ENCODE results near the gene DHRS1.
A peak's percentile ranks its signal among the peaks of the same experiment; 100 is the strongest.

Gene DHRS1

DNA sequence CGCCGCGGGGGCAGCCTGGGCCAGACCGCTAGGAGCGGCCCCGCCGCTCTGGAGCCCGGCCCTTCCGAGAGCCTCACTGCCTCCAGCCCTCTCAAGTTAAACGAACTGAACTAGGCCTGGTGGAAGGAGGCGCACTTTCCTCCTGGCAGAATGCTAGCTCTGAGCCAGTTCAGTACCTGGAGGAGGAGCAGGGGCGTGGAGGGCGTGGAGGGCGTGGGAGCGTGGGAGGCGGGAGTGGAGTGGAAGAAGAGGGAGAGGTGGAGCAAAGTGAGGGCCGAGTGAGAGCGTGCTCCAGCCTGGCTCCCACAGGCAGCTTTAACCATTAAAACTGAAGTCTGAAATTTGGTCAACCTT lies 17.0 kb upstream of the DHRS1 start:
- no peaks in the 10 kb centered on the region for H3K9me3 Mint-ChIP-seq
- H3K27me3 Mint-ChIP-seq = peaks cover 22% of the 10 kb centered on the region
- no peak for ATAC-seq
- peaks cover 27% of the 10 kb centered on the region for H3K4me1 Mint-ChIP-seq
- H3K4me3 Mint-ChIP-seq = no peak overlapping the region
- no peak overlapping the region for H3K27ac Mint-ChIP-seq
- peaks cover 4% of the 10 kb centered on the region for H3K36me3 Mint-ChIP-seq

GRCh38 chr14:24315807-24316596 lies 16.4 kb upstream of the DHRS1 start:
- H3K27ac Mint-ChIP-seq = no peak overlapping the region
- peaks cover 22% of the 10 kb centered on the region for H3K27me3 Mint-ChIP-seq
- peak; percentile 11 for ATAC-seq
- no peaks in the 10 kb centered on the region for H3K9me3 Mint-ChIP-seq
- no peak overlapping the region for H3K4me3 Mint-ChIP-seq
- H3K36me3 Mint-ChIP-seq = peaks cover 4% of the 10 kb centered on the region
- H3K4me1 Mint-ChIP-seq = peaks cover 30% of the 10 kb centered on the region

DNA sequence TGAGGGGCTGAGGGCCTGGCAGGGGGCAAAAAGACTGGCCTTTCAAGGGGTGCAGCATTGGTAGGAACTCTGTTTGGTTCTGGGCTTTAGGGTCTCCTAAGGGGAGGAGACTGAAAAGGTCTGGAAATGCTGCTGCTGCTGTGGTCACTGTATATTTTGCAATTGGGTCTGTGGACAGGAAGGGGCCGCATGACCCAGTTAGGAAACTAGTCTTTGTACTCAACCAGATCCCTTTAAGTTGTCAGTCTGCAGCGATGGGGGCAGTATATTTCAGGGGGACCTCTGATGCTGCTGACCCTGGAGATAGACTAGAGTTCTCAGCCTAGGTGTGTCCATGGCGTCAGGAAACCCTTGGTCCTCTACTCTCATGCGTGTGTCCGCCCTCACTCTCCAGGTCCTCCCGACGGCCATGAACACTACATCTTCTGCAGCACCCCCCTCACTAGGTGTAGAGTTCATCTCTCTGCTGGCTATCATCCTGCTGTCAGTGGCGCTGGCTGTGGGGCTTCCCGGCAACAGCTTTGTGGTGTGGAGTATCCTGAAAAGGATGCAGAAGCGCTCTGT lies 15.7 kb upstream of the DHRS1 start:
- H3K27ac Mint-ChIP-seq = no peak overlapping the region
- peaks cover 20% of the 10 kb centered on the region for H3K27me3 Mint-ChIP-seq
- no peak overlapping the region for H3K4me3 Mint-ChIP-seq
- no peaks in the 10 kb centered on the region for H3K9me3 Mint-ChIP-seq
- peaks cover 4% of the 10 kb centered on the region for H3K36me3 Mint-ChIP-seq
- H3K4me1 Mint-ChIP-seq = peaks cover 33% of the 10 kb centered on the region
- ATAC-seq = no peak

DNA sequence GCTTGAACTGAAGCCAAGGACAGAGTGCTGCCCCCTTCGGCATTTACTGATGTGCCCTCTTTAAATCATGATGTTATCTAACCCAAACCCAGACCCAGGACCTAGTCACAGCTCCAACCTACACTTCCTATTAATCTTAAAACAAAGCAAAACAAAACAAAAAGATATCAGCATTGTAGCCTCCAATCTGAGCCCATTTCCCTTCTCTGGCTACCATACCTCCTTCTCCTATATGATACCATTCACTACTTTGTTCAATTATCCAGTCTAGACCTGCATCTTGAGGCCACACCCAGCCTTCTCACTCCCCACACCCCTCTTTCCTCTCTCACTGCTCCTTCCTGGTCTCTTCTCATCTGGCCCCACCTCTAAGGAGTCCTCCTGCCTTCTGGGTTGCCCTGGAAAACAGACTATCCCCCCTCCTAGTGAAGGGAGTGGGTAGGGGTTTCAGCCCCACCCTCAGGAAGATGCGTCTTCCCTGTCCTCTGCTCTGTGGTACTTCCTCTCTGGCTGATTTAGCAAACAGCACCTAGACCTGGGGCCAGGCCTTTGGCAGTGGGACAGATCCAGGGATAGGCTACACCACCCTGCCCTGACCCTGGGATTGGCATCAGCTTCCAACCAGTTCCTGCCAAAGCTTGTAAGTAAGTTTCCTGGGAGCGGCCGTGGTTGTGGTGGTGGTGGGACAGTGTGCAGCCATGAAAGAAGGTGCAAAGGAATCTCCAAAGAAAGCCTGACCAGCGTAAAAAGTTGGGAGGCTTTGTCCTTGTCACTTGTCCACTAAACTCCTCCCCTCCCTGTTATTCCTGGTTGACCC lies 15.0 kb upstream of the DHRS1 start:
- H3K4me1 Mint-ChIP-seq = peaks cover 40% of the 10 kb centered on the region
- no peak overlapping the region for H3K4me3 Mint-ChIP-seq
- peaks cover 13% of the 10 kb centered on the region for H3K27me3 Mint-ChIP-seq
- peak overlapping the region; percentile 26 for H3K27ac Mint-ChIP-seq
- ATAC-seq = no peak
- H3K9me3 Mint-ChIP-seq = no peaks in the 10 kb centered on the region
- H3K36me3 Mint-ChIP-seq = peaks cover 4% of the 10 kb centered on the region

GRCh38 chr14:24313913-24314312 lies 14.3 kb upstream of the DHRS1 start:
- peaks cover 47% of the 10 kb centered on the region for H3K4me1 Mint-ChIP-seq
- no peak overlapping the region for H3K27ac Mint-ChIP-seq
- peaks cover 6% of the 10 kb centered on the region for H3K27me3 Mint-ChIP-seq
- H3K9me3 Mint-ChIP-seq = no peaks in the 10 kb centered on the region
- no peak for ATAC-seq
- peaks cover 11% of the 10 kb centered on the region for H3K36me3 Mint-ChIP-seq
- no peak overlapping the region for H3K4me3 Mint-ChIP-seq

DNA sequence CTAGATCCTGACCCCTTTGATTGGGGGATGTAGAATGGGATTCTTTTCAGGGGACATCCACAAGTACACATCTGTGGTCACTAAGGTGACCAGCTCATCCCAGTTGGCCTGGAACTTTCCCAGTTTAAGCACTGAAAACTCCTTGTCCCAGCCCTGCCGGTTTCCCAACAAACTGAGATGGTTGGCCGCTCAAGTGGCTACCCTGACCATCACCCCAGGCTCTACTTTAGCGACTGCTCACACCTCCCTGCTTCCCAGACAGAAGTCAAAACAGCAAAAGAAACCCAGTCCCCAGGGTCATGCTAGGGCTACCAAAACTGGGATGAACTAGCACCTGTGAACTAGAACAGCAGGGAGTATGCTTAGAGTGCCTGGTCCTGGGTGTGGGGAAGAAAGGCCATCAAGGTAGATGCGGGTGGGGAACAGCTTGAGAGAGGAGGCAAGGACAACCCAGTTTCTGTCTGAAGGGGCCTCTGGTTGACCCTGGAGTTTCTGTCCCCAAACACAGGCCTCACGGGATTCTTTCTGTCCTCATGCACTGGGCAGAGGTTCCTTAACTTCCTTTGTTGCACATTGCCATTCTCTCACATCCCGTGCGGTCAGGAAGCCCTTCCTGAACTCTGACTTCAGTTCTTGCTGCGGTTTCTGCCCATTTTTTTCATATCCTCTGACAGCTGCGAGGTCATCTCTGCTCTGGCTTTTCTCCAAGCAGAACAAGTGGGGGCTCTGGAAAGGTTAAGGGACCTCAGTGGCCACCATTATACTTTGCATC lies 13.3 kb upstream of the DHRS1 start:
- Mint-ChIP-seq H3K4me3 (no peak overlapping the region), H3K9me3 (no peaks in the 10 kb centered on the region), H3K36me3 (peaks cover 12% of the 10 kb centered on the region), H3K27me3 (no peaks in the 10 kb centered on the region), H3K27ac (peak overlapping the region; percentile 77), H3K4me1 (peaks cover 54% of the 10 kb centered on the region)
- ATAC-seq = no peak

DNA sequence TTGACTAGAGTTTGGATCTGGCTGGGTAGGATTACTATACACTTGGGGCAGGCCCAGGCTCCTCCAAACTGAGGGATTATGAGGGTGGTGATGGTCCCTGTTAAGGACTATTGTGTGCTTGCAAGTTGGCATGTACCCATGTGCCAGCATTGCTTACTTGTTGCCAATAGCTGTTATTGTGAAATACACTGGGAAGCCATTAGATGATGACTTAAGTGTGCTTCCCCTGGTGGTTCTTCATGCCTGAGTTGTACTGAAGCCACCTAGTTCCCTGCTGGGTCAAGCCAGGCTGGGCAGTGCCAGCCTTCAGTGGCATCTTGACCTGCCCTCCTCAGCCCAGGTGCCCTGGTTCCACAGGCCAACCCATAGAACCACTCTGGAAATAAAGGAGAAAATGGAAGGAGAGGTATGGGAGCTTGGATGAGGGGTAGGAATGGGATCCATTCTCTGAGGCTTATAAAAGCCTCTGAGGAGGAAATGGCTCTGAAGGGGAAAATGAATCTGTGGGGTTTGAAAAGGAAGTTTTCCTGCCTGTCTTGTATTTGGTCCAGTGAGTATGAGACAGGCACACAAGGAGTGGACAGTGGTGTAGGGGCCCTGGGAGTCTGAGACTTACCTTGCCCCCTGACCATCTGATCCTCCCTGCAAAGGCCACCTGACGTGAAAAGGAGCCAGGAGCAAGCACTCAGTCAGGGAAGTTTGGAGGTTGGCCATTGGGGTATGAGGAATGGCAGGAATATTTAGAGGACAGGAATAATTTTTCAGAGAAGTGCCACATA lies 12.4 kb upstream of the DHRS1 start:
- peak overlapping the region; percentile 76 for H3K4me3 Mint-ChIP-seq
- H3K4me1 Mint-ChIP-seq = peaks cover 58% of the 10 kb centered on the region
- no peak for ATAC-seq
- H3K36me3 Mint-ChIP-seq = peaks cover 12% of the 10 kb centered on the region
- peak overlapping the region; percentile 77 for H3K27ac Mint-ChIP-seq
- no peaks in the 10 kb centered on the region for H3K27me3 Mint-ChIP-seq
- no peaks in the 10 kb centered on the region for H3K9me3 Mint-ChIP-seq

- Mint-ChIP-seq H3K4me1 (peaks cover 58% of the 10 kb centered on the region), H3K27me3 (no peaks in the 10 kb centered on the region), H3K9me3 (no peaks in the 10 kb centered on the region), H3K27ac (peak within 1 kb of the TSS; percentile 77), H3K4me3 (peak within 1 kb of the TSS; percentile 76), H3K36me3 (peaks cover 22% of the 10 kb centered on the region)
- ATAC-seq = peak; percentile 89
These were observed 11.3 kb upstream of the DHRS1 start, which contains the start of gene LTB4R for GRCh38 chr14:24310646-24311604. Gene LTB4R, plus strand, starts transcription at chr14:24311502. Its CDS starts 4,150 bp downstream, at chr14:24315652.

GRCh38 chr14:24310265-24310645 lies 10.7 kb upstream of the DHRS1 start:
- H3K27me3 Mint-ChIP-seq = no peaks in the 10 kb centered on the region
- peak overlapping the region; percentile 77 for H3K27ac Mint-ChIP-seq
- no peak for ATAC-seq
- H3K4me3 Mint-ChIP-seq = peak overlapping the region; percentile 76
- H3K36me3 Mint-ChIP-seq = peaks cover 25% of the 10 kb centered on the region
- no peaks in the 10 kb centered on the region for H3K9me3 Mint-ChIP-seq
- peaks cover 58% of the 10 kb centered on the region for H3K4me1 Mint-ChIP-seq

- Mint-ChIP-seq H3K9me3 (no peaks in the 10 kb centered on the region), H3K4me1 (peaks cover 57% of the 10 kb centered on the region), H3K27ac (peak within 1 kb of the TSS; percentile 77), H3K36me3 (peaks cover 31% of the 10 kb centered on the region), H3K27me3 (no peaks in the 10 kb centered on the region), H3K4me3 (peak within 1 kb of the TSS; percentile 76)
- ATAC-seq = no peak
These were observed 10.1 kb upstream of the DHRS1 start, which contains the start of gene LTB4R2 for GRCh38 chr14:24309538-24310264. Gene LTB4R2, plus strand, starts transcription at chr14:24310140. Its CDS starts 525 bp downstream, at chr14:24310665.

GRCh38 chr14:24308342-24309124 lies 9.0 kb upstream of the DHRS1 start:
- H3K27me3 Mint-ChIP-seq = no peaks in the 10 kb centered on the region
- peaks cover 51% of the 10 kb centered on the region for H3K4me1 Mint-ChIP-seq
- H3K36me3 Mint-ChIP-seq = peaks cover 42% of the 10 kb centered on the region
- H3K9me3 Mint-ChIP-seq = no peaks in the 10 kb centered on the region
- no peak for ATAC-seq
- no peak overlapping the region for H3K4me3 Mint-ChIP-seq
- H3K27ac Mint-ChIP-seq = no peak overlapping the region

GRCh38 chr14:24307575-24308341 lies 8.2 kb upstream of the DHRS1 start, which contains the start of gene CIDEB:
Gene CIDEB, minus strand, starts transcription at chr14:24307977. Its CDS starts 119 bp downstream, at chr14:24307858.
- no peak within 1 kb of the TSS for H3K27ac Mint-ChIP-seq
- peaks cover 43% of the 10 kb centered on the region for H3K4me1 Mint-ChIP-seq
- ATAC-seq = no peak
- H3K27me3 Mint-ChIP-seq = no peaks in the 10 kb centered on the region
- H3K9me3 Mint-ChIP-seq = no peaks in the 10 kb centered on the region
- H3K4me3 Mint-ChIP-seq = no peak within 1 kb of the TSS
- H3K36me3 Mint-ChIP-seq = peaks cover 47% of the 10 kb centered on the region

All from stimulated activated memory B cell treated with anti-CD40 and anti-IgM and Interleukin-4, amounts not matched to agents 10 μg/mL and 1 μg/mL and 100 μg/mL, for 72 hours (primary cell).